Measurements from ENCODE around the gene ARHGEF1. TPM values are rescaled to one million over a fixed set of nuclear protein-coding genes. Genes with fewer than 3 reads are reported as not detected.

ARHGEF1 gene
- total RNA-seq, 1 experiment from 2014 or later = 163 TPM

DNA sequence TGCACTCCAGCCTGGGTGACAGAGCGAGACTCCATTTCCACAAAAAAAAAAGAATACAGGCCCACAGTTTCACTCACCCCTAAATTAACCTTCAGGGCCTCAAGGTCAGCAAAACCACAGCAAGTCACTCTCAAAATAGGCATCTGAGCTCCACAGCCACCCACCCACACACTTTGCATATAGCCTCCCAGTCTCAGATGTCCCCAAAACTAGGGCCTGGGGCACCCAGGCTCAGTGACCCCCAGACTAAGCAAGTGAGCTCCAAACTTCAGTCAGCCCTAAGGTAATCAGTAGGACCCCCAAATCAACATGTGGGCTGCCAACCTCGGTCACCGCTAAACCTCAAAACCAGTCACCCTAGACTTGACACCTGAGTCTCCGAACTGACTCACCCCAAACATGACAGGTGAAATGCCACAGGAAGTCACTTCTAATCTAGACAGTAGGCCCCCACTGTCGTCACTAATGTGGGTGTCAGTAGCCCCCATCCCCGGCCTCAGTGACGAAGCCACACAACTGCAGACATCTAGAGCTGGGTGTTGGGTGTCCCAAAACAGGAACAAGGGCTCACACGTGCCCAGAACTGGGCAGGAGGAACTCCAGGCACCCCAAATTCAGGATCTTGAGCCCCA lies 62.3 kb downstream of the ARHGEF1 start:
- peaks cover 10% of the 10 kb centered on the region for H3K36me3 Mint-ChIP-seq (ENCODE audit: insufficient read depth, unreplicated experiment)
- no peak overlapping the region for H3K27ac Mint-ChIP-seq (ENCODE audit: unreplicated experiment)
- intact Hi-C loops (cut with micrococcal nuclease; ENCODE audit: unreplicated experiment) = no loop called here
- H3K27me3 Mint-ChIP-seq (ENCODE audit: unreplicated experiment) = peaks cover 32% of the 10 kb centered on the region
- DNase-seq = no peak
- no peaks in the 10 kb centered on the region for H3K9me3 Mint-ChIP-seq (ENCODE audit: low read depth, unreplicated experiment)
- no peaks in the 10 kb centered on the region for H3K4me1 Mint-ChIP-seq (ENCODE audit: low read depth, unreplicated experiment)
- CTCF ChIA-PET = no interaction called here
- H3K4me3 Mint-ChIP-seq (ENCODE audit: low read depth, unreplicated experiment) = no peak overlapping the region
- TF ChIP-seq, protein P1, sequence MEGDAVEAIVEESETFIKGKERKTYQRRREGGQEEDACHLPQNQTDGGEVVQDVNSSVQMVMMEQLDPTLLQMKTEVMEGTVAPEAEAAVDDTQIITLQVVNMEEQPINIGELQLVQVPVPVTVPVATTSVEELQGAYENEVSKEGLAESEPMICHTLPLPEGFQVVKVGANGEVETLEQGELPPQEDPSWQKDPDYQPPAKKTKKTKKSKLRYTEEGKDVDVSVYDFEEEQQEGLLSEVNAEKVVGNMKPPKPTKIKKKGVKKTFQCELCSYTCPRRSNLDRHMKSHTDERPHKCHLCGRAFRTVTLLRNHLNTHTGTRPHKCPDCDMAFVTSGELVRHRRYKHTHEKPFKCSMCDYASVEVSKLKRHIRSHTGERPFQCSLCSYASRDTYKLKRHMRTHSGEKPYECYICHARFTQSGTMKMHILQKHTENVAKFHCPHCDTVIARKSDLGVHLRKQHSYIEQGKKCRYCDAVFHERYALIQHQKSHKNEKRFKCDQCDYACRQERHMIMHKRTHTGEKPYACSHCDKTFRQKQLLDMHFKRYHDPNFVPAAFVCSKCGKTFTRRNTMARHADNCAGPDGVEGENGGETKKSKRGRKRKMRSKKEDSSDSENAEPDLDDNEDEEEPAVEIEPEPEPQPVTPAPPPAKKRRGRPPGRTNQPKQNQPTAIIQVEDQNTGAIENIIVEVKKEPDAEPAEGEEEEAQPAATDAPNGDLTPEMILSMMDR (IDR thresholded peaks at IDR 0.05; ENCODE audit: unreplicated experiment) = no peak
- BruUV-seq (replicated peaks) = no TSS peak

DNA sequence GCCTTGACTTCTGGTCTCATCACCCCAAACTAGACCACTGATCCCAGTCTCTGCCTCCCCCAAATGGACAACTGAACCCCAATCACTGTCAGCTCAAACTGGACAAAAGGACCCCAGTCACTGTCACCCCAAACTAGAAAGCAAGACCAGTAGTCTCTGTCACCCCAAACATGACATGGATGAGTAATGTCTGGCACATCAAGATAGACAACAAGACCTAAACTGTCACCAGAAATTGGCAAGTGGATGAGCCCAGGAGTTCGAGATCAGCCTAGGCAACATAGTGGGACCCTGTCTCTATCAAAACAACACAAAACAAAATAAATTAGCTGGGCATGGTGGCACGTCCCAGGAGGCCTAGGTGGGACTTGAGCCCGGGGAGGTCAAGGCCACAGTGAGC lies 64.1 kb downstream of the ARHGEF1 start:
- CTCF ChIA-PET = no interaction called here
- Mint-ChIP-seq H3K4me3 (ENCODE audit: low read depth, unreplicated experiment) (no peak overlapping the region), H3K4me1 (ENCODE audit: low read depth, unreplicated experiment) (peaks cover 7% of the 10 kb centered on the region), H3K27me3 (ENCODE audit: unreplicated experiment) (peaks cover 13% of the 10 kb centered on the region), H3K9me3 (ENCODE audit: low read depth, unreplicated experiment) (no peaks in the 10 kb centered on the region), H3K27ac (ENCODE audit: unreplicated experiment) (no peak overlapping the region), H3K36me3 (ENCODE audit: insufficient read depth, unreplicated experiment) (peaks cover 4% of the 10 kb centered on the region)
- intact Hi-C loops (cut with micrococcal nuclease; ENCODE audit: unreplicated experiment) = no loop called here
- no peak for DNase-seq
- TF ChIP-seq, protein P1 (IDR thresholded peaks at IDR 0.05; ENCODE audit: unreplicated experiment) = no peak
- BruUV-seq (replicated peaks) = no TSS peak

DNA sequence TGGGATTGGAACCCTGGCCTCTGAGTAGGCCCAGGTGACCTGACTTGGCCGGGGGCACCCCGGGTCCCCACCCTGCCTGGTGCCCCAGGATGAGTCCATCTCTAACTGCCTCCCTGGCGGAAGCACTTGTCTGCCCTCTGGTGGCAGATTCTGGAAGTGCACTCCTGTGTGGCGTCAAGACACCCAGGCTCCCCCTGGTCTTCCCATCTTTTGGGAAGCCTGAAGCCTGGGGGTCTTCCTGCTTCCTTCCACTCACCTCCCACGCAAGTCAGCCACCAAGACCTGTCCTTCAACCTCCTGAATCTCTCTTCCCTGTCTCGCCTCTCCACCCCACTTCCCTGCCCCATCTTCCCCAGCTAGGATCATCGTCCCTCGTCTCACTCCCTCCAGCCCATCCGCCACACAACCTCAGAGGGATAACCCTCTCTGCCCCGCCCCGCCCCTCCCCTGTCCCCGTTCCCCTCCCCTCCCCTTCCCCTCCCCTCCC lies 68.7 kb downstream of the ARHGEF1 start:
- H3K4me3 Mint-ChIP-seq (ENCODE audit: low read depth, unreplicated experiment) = peak overlapping the region; percentile 6
- peak; percentile 89 for DNase-seq
- CTCF ChIA-PET = interaction anchor here (0.6 to 1.4 kb wide), 2 partner anchors 77 to 79 kb away, joined by 3 to 9 read pairs; no protein-coding TSS in a partner anchor
- intact Hi-C loops (cut with micrococcal nuclease; ENCODE audit: unreplicated experiment) = loop anchor here (1.0 to 10.0 kb wide), 2 partner anchors 78 to 157 kb away; partner anchors contain the start of gene CEACAM3
- no peak overlapping the region for H3K27ac Mint-ChIP-seq (ENCODE audit: unreplicated experiment)
- no peaks in the 10 kb centered on the region for H3K9me3 Mint-ChIP-seq (ENCODE audit: low read depth, unreplicated experiment)
- BruUV-seq (replicated peaks) = no TSS peak
- no peaks in the 10 kb centered on the region for H3K27me3 Mint-ChIP-seq (ENCODE audit: unreplicated experiment)
- H3K36me3 Mint-ChIP-seq (ENCODE audit: insufficient read depth, unreplicated experiment) = no peaks in the 10 kb centered on the region
- TF ChIP-seq, protein P1 (IDR thresholded peaks at IDR 0.05; ENCODE audit: unreplicated experiment) = peak; percentile 100
- H3K4me1 Mint-ChIP-seq (ENCODE audit: low read depth, unreplicated experiment) = peaks cover 7% of the 10 kb centered on the region

DNA sequence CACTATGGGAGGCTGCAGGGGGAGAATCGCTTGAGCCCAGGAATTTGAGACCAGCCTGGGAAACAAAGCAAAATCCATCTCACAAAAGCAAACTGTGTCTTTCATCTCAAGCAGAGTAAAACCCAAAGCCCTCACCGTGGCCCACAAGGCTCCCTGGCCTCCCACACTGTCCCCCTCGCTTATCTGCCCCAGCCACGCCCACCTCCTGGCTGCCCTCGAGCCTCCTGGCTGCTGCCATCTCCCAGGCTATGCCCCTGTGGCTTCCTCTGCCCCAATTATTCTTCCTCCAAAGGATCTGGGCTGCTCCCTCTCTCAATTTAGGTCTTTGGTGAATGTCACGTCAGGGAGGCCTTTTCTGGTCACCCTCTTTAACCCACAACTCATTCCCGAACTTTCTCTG lies 72.5 kb downstream of the ARHGEF1 start:
- H3K4me3 Mint-ChIP-seq (ENCODE audit: low read depth, unreplicated experiment) = no peak overlapping the region
- intact Hi-C loops (cut with micrococcal nuclease; ENCODE audit: unreplicated experiment) = loop anchor here (10.0 kb wide), 1 partner anchor 161 kb away; the partner anchor contains the start of gene CEACAM3
- CTCF ChIA-PET = interaction anchor here (1.3 kb wide), 1 partner anchor 67 kb away, joined by 3 read pairs; no protein-coding TSS in a partner anchor
- BruUV-seq (replicated peaks) = no TSS peak
- H3K9me3 Mint-ChIP-seq (ENCODE audit: low read depth, unreplicated experiment) = no peaks in the 10 kb centered on the region
- no peak for DNase-seq
- H3K4me1 Mint-ChIP-seq (ENCODE audit: low read depth, unreplicated experiment) = peaks cover 30% of the 10 kb centered on the region
- TF ChIP-seq, protein P1 (IDR thresholded peaks at IDR 0.05; ENCODE audit: unreplicated experiment) = no peak
- no peak overlapping the region for H3K27ac Mint-ChIP-seq (ENCODE audit: unreplicated experiment)
- no peaks in the 10 kb centered on the region for H3K27me3 Mint-ChIP-seq (ENCODE audit: unreplicated experiment)
- peaks cover 24% of the 10 kb centered on the region for H3K36me3 Mint-ChIP-seq (ENCODE audit: insufficient read depth, unreplicated experiment)
